Type B pancreatic cell (in vitro differentiated cells): ENCODE measurements around the gene CRTC3. TPM values are rescaled to one million over a fixed set of nuclear protein-coding genes. Genes with fewer than 3 reads are reported as not detected.
A peak's percentile ranks its signal among the peaks of the same experiment; 100 is the strongest.

Experiments used
- DNase-seq: peaks from one replicate; pipeline ENCODE4 v3.0.0; 2021; ENCODE audit warnings: mixed read lengths; ENCODE audit not compliant: unreplicated experiment; ENCODE audit errors: extremely low spot score
- H3K27ac Mint-ChIP-seq: 2 replicates; pipeline ENCODE4 v1.8.0; 2021; ENCODE audit warnings: mild to moderate bottlenecking, mixed read lengths
- H3K27me3 Mint-ChIP-seq: 2 replicates; pipeline ENCODE4 v1.8.0; 2021; ENCODE audit warnings: mixed read lengths
- H3K36me3 Mint-ChIP-seq: 2 replicates; pipeline ENCODE4 v1.8.0; 2021; ENCODE audit warnings: mixed read lengths
- H3K4me1 Mint-ChIP-seq: one replicate; pipeline ENCODE4 v1.8.0; 2021; ENCODE audit warnings: mixed read lengths; ENCODE audit not compliant: unreplicated experiment
- H3K4me3 Mint-ChIP-seq: 2 replicates; pipeline ENCODE4 v1.8.0; 2021; ENCODE audit warnings: mild to moderate bottlenecking, mixed read lengths
- H3K9me3 Mint-ChIP-seq: 2 replicates; pipeline ENCODE4 v1.8.0; 2021; ENCODE audit warnings: mixed read lengths
- CTCF ChIP-seq: fragments of 200-600 bp; sonication (generic); conservative IDR thresholded peaks from 2 replicates; pipeline ENCODE4 v1.5.0; 2021; ENCODE audit warnings: antibody characterized with exemption, mild to moderate bottlenecking
- total RNA-seq: library from RNA; stranded (reverse); gene quantifications from 2 replicates; pipeline ENCODE4 v1.2.1, GENCODE V29; 2021; ENCODE audit warnings: low replicate concordance

CRTC3 gene
- total RNA-seq, 1 donor from 2014 or later, result 31.4 TPM

GRCh38 chr15:90647326-90647725, 117.6 kb downstream of the CRTC3 start:
- no peaks in the 10 kb centered on the region for H3K27me3 Mint-ChIP-seq
- H3K36me3 Mint-ChIP-seq, result peaks cover 20% of the 10 kb centered on the region
- H3K9me3 Mint-ChIP-seq, result no peaks in the 10 kb centered on the region
- H3K4me3 Mint-ChIP-seq, result no peak overlapping the region
- no peak for TF ChIP-seq CTCF
- DNase-seq, result no peak
- peaks cover 25% of the 10 kb centered on the region for H3K4me1 Mint-ChIP-seq
- no peak overlapping the region for H3K27ac Mint-ChIP-seq

- peak overlapping the region; percentile 84 for H3K27ac Mint-ChIP-seq
- TF ChIP-seq CTCF, result peak; percentile 96
- peak overlapping the region; percentile 45 for H3K4me3 Mint-ChIP-seq
- no peak for DNase-seq
- peaks cover 25% of the 10 kb centered on the region for H3K4me1 Mint-ChIP-seq
- H3K27me3 Mint-ChIP-seq, result no peaks in the 10 kb centered on the region
- H3K36me3 Mint-ChIP-seq, result peaks cover 11% of the 10 kb centered on the region
- no peaks in the 10 kb centered on the region for H3K9me3 Mint-ChIP-seq
Measured at GRCh38 chr15:90648137-90649070, 118.7 kb downstream of the CRTC3 start.

GRCh38 chr15:90650117-90650955, 120.6 kb downstream of the CRTC3 start:
- peak overlapping the region; percentile 5 for H3K27ac Mint-ChIP-seq
- no peak for DNase-seq
- H3K36me3 Mint-ChIP-seq, result no peaks in the 10 kb centered on the region
- no peaks in the 10 kb centered on the region for H3K27me3 Mint-ChIP-seq
- H3K4me3 Mint-ChIP-seq, result no peak overlapping the region
- H3K4me1 Mint-ChIP-seq, result peaks cover 21% of the 10 kb centered on the region
- H3K9me3 Mint-ChIP-seq, result no peaks in the 10 kb centered on the region
- TF ChIP-seq CTCF, result no peak

- no peak overlapping the region for H3K4me3 Mint-ChIP-seq
- TF ChIP-seq CTCF, result no peak
- no peaks in the 10 kb centered on the region for H3K9me3 Mint-ChIP-seq
- DNase-seq, result no peak
- no peaks in the 10 kb centered on the region for H3K27me3 Mint-ChIP-seq
- H3K27ac Mint-ChIP-seq, result no peak overlapping the region
- H3K36me3 Mint-ChIP-seq, result no peaks in the 10 kb centered on the region
- H3K4me1 Mint-ChIP-seq, result peaks cover 14% of the 10 kb centered on the region
Measured at GRCh38 chr15:90650956-90651689, 121.4 kb downstream of the CRTC3 start.
